Esophagus muscularis mucosa (tissue), 4 donors: ENCODE measurements around the gene TFAP2C.

Experiments used
- CTCF ChIP-seq, 3 experiments: fragments of 200-600 bp in 2 of 3; fragments of 450-650 bp in 1 of 3; sonication (generic) in 2 of 3; IDR thresholded peaks; one replicate each; pipeline ENCODE4 v1.5.1; 2017 to 2019; ENCODE audit warnings: antibody characterized with exemption in 3 of 3, mild to moderate bottlenecking in 2 of 3, moderate library complexity in 1 of 3
- EP300 ChIP-seq: sonication (generic); formaldehyde crosslinking; IDR thresholded peaks from one replicate; pipeline ENCODE4 v1.6.1; 2017; ENCODE audit warnings: antibody characterized with exemption
- POLR2A ChIP-seq: fragments of 450-650 bp; IDR thresholded peaks from one replicate; pipeline ENCODE4 v1.6.1; 2017; ENCODE audit warnings: antibody characterized with exemption, moderate library complexity, mild to moderate bottlenecking, low read depth

GRCh38 chr20:56630086-56630493 is 984 bp downstream of the TFAP2C start:
- TF ChIP-seq POLR2A, result no peak
- TF ChIP-seq CTCF (IDR thresholded peaks at IDR 0.05), result peak; percentile 59 to 68 (median 64)
- no peak for TF ChIP-seq EP300
